Esophagus squamous epithelium (tissue), 5 donors: ENCODE data around the gene PEF1. TPM values are rescaled to one million over a fixed set of nuclear protein-coding genes. Genes with fewer than 3 reads are reported as not detected.

ENCODE experiments used
- DNase-seq: peaks from one replicate; lab custom pipeline; 2025; lab: John Stamatoyannopoulos, UW
- H3K27ac ChIP-seq, 4 donors: fragments of 200-600 bp; sonication (generic); one replicate each; pipeline ENCODE4 v1.5.1; 2016 to 2019; ENCODE audit warnings: mild to moderate bottlenecking in 1 of 4
- H3K27me3 ChIP-seq, 4 donors: fragments of 200-600 bp; sonication (generic); 1 replicate in 3 of 4; 2 replicates in 1 of 4; pipeline versions ENCODE4 v1.5.1 to v1.6.0; 2017 to 2021; ENCODE audit warnings: antibody characterized with exemption in 1 of 4
- H3K36me3 ChIP-seq, 3 donors: fragments of 200-600 bp; sonication (generic); one replicate each; pipeline ENCODE4 v1.5.1; 2016 to 2019
- H3K4me1 ChIP-seq, 3 donors: fragments of 200-600 bp; sonication (generic); one replicate each; pipeline ENCODE4 v1.5.1; 2017 to 2019
- H3K4me3 ChIP-seq, 4 donors: fragments of 200-600 bp; sonication (generic); 1 replicate in 3 of 4; 2 replicates in 1 of 4; pipeline ENCODE4 v1.5.1; 2016 to 2019; ENCODE audit warnings: mild to moderate bottlenecking in 2 of 4, moderate library complexity in 1 of 4
- H3K9me3 ChIP-seq, 3 donors: fragments of 200-600 bp; sonication (generic); one replicate each; pipeline ENCODE4 v1.5.1; 2016 to 2019
- CTCF ChIP-seq, 6 experiments: fragments of 450-650 bp in 4 of 6; fragments of 200-600 bp in 2 of 6; sonication (generic) in 2 of 6; IDR thresholded peaks; one replicate each; pipeline ENCODE4 v1.5.1; 2016 to 2019; ENCODE audit warnings: antibody characterized with exemption in 6 of 6, mild to moderate bottlenecking in 4 of 6, moderate library complexity in 4 of 6
- POLR2A ChIP-seq, 4 donors: fragments of 450-650 bp; IDR thresholded peaks; one replicate each; pipeline ENCODE4 v1.6.1; 2017; ENCODE audit warnings: antibody characterized with exemption in 4 of 4, mild to moderate bottlenecking in 4 of 4, moderate library complexity in 3 of 4
- WGBS, 2 donors: methylation state at CpG; one replicate each; pipeline ENCODE4 v1.1.5; 2018; 5-methylcytosine and 5-hydroxymethylcytosine counted together
- intact Hi-C: fragments of 100-400 bp; cut with DNase I; formaldehyde crosslinking; loops from one replicate; pipeline ENCODE4 v1.15.0; 2022
- total RNA-seq, 4 donors: library from RNA; depleted of rRNA; stranded (reverse); fragments of >200 nt; gene quantifications; one replicate each; pipeline ENCODE4 v1.1.0, GENCODE V29; 2016
- donor health status: DM: yes; HTN: yes; CAD: no.

The PEF1 gene
- total RNA-seq, 4 donors from 2014 or later: 59.1 to 69.8 (median 63.6) TPM

DNA sequence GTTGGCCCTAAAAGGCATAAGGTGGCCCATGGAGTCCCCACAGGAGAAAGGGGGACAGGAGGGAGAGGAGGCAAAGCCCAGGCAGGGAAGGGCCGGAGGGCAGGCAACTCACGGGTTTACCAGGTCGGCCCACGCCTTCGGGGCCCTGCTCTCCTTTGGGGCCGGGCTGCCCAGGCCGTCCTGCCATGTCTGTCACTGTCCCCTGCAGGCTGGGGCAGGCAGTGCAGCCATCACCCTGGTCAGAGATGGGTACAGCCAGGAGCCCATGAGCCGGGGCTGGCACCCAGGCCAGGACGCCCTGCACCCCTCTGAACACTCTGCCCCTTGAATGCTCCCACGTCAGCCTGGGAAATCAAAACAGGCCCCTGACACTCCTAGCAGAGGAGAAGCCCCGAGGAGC lies 39.3 kb upstream of the PEF1 start:
- H3K4me3 ChIP-seq: no peak overlapping the region
- intact Hi-C loops: no loop called here
- 63 to 67% methylated on average over 1 to 2 of the region's 11 CpGs for WGBS, 2 donors
- DNase-seq: no peak
- H3K9me3 ChIP-seq: no peaks in the 10 kb centered on the region
- peaks cover 0 to 34% (median 0%) of the 10 kb centered on the region in 3 donors for H3K36me3 ChIP-seq
- no peaks in the 10 kb centered on the region for H3K4me1 ChIP-seq
- H3K27ac ChIP-seq: no peak overlapping the region
- H3K27me3 ChIP-seq: peaks cover 0 to 3% (median 0%) of the 10 kb centered on the region in 4 donors
- TF ChIP-seq POLR2A (IDR thresholded peaks at IDR 0.05) (no peak), CTCF (IDR thresholded peaks at IDR 0.05) (peak in 4 of 6 experiments; percentile 14 to 51 (median 22))

DNA sequence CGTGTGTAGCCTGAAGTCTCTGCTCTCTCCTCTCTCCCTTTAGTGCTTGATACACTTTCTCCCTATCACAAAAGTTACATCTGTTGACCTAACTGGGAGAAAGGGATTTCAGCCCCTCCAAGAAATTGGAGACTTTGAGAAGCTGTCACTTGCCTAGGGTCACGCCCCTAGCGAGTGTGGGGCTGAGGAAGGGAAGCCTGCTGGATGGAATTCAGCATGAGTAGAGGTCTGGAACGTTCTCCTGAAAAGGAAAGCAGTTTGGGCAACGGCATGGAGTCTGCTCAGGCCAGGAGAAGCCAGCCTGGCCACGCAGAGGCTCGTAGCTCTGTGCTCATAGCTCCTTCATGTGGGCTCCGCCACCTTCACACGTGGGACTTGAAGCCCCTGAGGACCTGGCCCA lies 36.7 kb upstream of the PEF1 start:
- no peaks in the 10 kb centered on the region for H3K4me1 ChIP-seq
- 63% methylated on average over 5 of the region's 9 CpGs; no CpG with 5 or more reads in 1 of the 2 donors for WGBS, 2 donors
- intact Hi-C loops: no loop called here
- TF ChIP-seq POLR2A (IDR thresholded peaks at IDR 0.05): no peak
- TF ChIP-seq CTCF (IDR thresholded peaks at IDR 0.05): no peak
- H3K36me3 ChIP-seq: peaks cover 0 to 34% (median 0%) of the 10 kb centered on the region in 3 donors
- H3K4me3 ChIP-seq: no peak overlapping the region
- H3K27me3 ChIP-seq: peaks cover 0 to 3% (median 0%) of the 10 kb centered on the region in 4 donors
- no peak for DNase-seq
- H3K27ac ChIP-seq: peak overlapping the region in 1 of 4 donors; percentile 23
- no peaks in the 10 kb centered on the region for H3K9me3 ChIP-seq

DNA sequence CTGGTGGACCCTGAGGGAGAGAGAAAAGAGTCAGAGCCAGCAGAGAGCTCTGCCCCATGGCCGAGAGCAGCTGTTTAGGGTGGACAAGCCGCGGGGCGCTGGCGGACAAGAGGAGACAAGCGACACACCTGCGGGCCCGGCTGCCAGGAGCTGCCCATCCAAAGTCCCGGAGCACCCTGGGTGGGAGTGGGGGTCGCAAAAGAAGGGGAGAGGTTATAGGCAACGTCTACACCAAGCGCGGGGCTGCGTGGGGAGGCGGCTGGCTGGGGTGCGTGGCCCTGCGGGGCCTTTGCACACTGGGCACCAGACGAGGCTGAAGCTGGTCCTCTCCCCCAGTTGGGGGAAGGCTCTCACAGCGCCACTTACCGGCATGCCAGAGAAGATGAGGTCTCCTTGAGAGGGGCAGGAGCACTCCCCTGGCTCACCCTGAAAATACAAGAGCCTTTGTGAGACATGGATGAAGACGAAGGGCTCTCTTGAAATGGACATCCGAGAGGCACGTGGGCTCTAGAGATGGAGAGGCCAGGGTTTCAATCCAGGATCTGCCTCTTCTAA lies 35.1 kb upstream of the PEF1 start:
- TF ChIP-seq CTCF (IDR thresholded peaks at IDR 0.05) (no peak), POLR2A (IDR thresholded peaks at IDR 0.05) (no peak)
- H3K9me3 ChIP-seq: no peaks in the 10 kb centered on the region
- no peak overlapping the region for H3K27ac ChIP-seq
- peaks cover 0 to 4% (median 0%) of the 10 kb centered on the region in 3 donors for H3K4me1 ChIP-seq
- no peak for DNase-seq
- WGBS, 2 donors: 74 to 86% methylated on average over 7 to 14 of the region's 23 CpGs
- peaks cover 0 to 34% (median 0%) of the 10 kb centered on the region in 3 donors for H3K36me3 ChIP-seq
- H3K4me3 ChIP-seq: no peak overlapping the region
- no peaks in the 10 kb centered on the region for H3K27me3 ChIP-seq
- intact Hi-C loops: no loop called here

DNA sequence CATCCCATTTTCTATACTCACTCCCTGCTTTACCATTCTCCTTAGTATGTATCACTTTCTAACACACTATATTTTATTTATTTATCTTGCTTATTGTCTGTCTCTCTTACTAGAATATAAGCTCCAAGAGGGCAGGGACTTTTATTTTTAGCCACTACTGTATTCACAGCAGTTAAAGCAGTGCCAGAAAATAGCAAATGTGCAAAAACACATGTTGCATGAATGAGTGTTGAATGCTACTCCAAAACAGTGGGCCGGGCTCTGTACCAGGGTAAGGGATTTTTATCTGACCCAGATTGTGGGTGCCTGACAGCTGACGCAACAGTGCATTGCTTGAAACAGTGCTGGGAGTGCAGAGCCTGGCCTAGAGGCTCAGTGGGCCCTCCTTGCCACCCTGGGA lies 34.4 kb upstream of the PEF1 start:
- no peak overlapping the region for H3K4me3 ChIP-seq
- no peak for TF ChIP-seq CTCF (IDR thresholded peaks at IDR 0.05)
- no peak for TF ChIP-seq POLR2A (IDR thresholded peaks at IDR 0.05)
- WGBS, 2 donors: 25 to 30% methylated on average over 2 of the region's 2 CpGs
- no peaks in the 10 kb centered on the region for H3K27me3 ChIP-seq
- peaks cover 0 to 34% (median 0%) of the 10 kb centered on the region in 3 donors for H3K36me3 ChIP-seq
- no peak for DNase-seq
- H3K4me1 ChIP-seq: peaks cover 0 to 6% (median 0%) of the 10 kb centered on the region in 3 donors
- intact Hi-C loops: no loop called here
- no peaks in the 10 kb centered on the region for H3K9me3 ChIP-seq
- no peak overlapping the region for H3K27ac ChIP-seq

- Histone ChIP-seq H3K27ac (no peak overlapping the region), H3K4me1 (peaks cover 0 to 6% (median 0%) of the 10 kb centered on the region in 3 donors), H3K9me3 (no peaks in the 10 kb centered on the region), H3K36me3 (peaks cover 0 to 34% (median 0%) of the 10 kb centered on the region in 3 donors), H3K27me3 (no peaks in the 10 kb centered on the region), H3K4me3 (no peak overlapping the region)
- intact Hi-C loops: no loop called here
- no peak for DNase-seq
- WGBS, 2 donors: 85 to 89% methylated on average over 4 of the region's 4 CpGs
- TF ChIP-seq CTCF (IDR thresholded peaks at IDR 0.05) (no peak), POLR2A (IDR thresholded peaks at IDR 0.05) (no peak)
Observed at GRCh38 chr1:31678681-31679080, 34.0 kb upstream of the PEF1 start.
